ENCODE measurements around the gene RAB3D. TPM values are rescaled to one million over a fixed set of nuclear protein-coding genes. Genes with fewer than 3 reads are reported as not detected.
"Not testable (repeated sequence)": the region's sequence is repeated elsewhere in the genome, so short reads cannot be mapped to it uniquely, and the experiment has no call there.

Gene RAB3D
- total and polyA plus RNA-seq, 10 of the 15 experiments (the other 5 are each of a cell fraction or from before 2014, with no cell fraction given), result 1.1 to 15.7 (median 6.2) TPM

DNA sequence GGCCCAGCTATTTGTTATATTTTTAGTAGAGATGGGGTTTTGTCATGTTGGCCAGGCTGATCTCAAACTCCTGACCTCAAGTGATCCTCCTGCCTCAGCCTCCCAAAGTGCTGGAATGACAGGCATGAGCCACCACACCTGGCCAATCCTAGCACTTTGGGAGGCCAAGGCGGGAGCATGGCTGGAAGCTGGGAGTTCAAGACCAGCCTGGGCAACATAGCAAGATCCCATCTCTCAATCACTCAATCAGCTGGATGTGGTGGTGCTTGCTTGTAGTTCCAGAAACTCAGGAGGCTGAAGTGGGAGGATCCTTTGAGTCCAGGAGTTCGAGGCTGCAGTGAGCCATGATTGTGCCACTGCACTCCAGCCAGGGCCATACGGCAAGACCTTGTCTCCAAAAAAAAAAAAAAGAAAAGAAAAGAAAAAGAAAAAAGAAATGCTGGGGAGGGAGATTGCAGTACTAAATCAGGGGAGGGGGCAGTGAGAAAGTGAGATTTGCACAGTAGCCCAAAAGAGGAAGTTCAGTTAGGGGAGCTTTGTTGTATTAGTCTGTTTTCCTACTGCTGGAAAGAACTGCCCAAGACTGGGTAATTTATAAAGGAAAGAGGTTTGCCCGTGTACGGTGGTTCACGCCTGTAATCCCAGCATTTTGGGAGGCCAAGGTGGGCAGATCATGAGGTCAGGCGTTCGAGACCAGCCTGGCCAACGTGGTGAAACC, 19.0 kb downstream of the RAB3D start:
- FAIRE-seq; H3K9me3 ChIP-seq (replicated peaks; ENCODE audit: control insufficient read depth, insufficient read depth, low read length); intact Hi-C loops (cut with micrococcal nuclease; ENCODE audit: unreplicated experiment); H3K4me3 ChIP-seq; H3K27me3 ChIP-seq (replicated peaks in 1 of 2; ENCODE audit: control insufficient read depth in 2 of 2, insufficient read depth in 2 of 2, low read length in 1 of 2); ATAC-seq; H3K9ac ChIP-seq (ENCODE audit: control insufficient read depth, insufficient read depth, low read length); H3K36me3 ChIP-seq (ENCODE audit: control insufficient read depth in 2 of 2, insufficient read depth in 2 of 2, low read length in 1 of 2); H3K4me2 ChIP-seq (ENCODE audit: control insufficient read depth, insufficient read depth); H3K79me2 ChIP-seq (ENCODE audit: control insufficient read depth, insufficient read depth, low read length); in situ Hi-C loops (cut with MboI); BruUV-seq (replicated peaks); H4K20me1 ChIP-seq (ENCODE audit: control insufficient read depth, insufficient read depth); DNase-seq (ENCODE audit: low read depth, low spot score); H2AFZ ChIP-seq (ENCODE audit: control insufficient read depth, low read depth, low read length): not testable (repeated sequence)
- WGBS (ENCODE audit: insufficient coverage, insufficient replicate concordance, low lambda C conversion rate, missing lambda C conversion rate), result 53% methylated on average over 8 of the region's 9 CpGs
- ChIA-PET CTCF (interaction anchor here (0.5 to 1.0 kb wide), 3 partner anchors 31 to 199 kb away, joined by 4 read pairs; no protein-coding TSS in a partner anchor), RAD21 (ENCODE audit: unreplicated experiment) (interaction anchor here (0.6 kb wide), 1 partner anchor 1612 kb away, joined by 3 read pairs; no protein-coding TSS in a partner anchor), SMC1A (ENCODE audit: uncharacterized antibody, unreplicated experiment) (interaction anchor here (0.6 to 1.5 kb wide), 4 partner anchors 26 to 131 kb away, joined by 3 to 6 read pairs (median 4); partner anchors contain the start of genes CCDC159 and TMEM205), POLR2A (interaction anchor here (0.7 to 2.9 kb wide), 4 partner anchors 8 to 448 kb away, joined by 3 to 14 read pairs (median 4); no protein-coding TSS in a partner anchor)
- H3K27ac ChIP-seq (ENCODE audit: control insufficient read depth, insufficient read depth), result peak overlapping the region; percentile 16; the same call in 1 of the 2 replicates
- H3K4me1 ChIP-seq (ENCODE audit: control insufficient read depth, insufficient read depth, low read length), result peaks cover 67% of the 10 kb centered on the region
- TF ChIP-seq IKZF1 (conservative IDR thresholded peaks at IDR 0.05) (0 out of 2 replicates have a peak, but pooled peaks have one; percentile 17), NBN (IDR thresholded peaks at IDR 0.05) (0 out of 2 replicates have a peak, but pooled peaks have one; percentile 47), IKZF2 (IDR thresholded peaks at IDR 0.05) (peak in 1 of 2 experiments; percentile 26; a peak in 1 of 4 replicates), CHD4 (IDR thresholded peaks at IDR 0.05) (0 out of 2 replicates have a peak, but pooled peaks have one; percentile 29), SPI1 (IDR thresholded peaks at IDR 0.05; ENCODE audit: borderline replicate concordance, insufficient read depth, low read depth, low read length) (peak; percentile 37; the same call in 1 of the 2 replicates)

GRCh38 chr19:11306337-11306736, 33.1 kb downstream of the RAB3D start:
- no TSS peak for BruUV-seq (replicated peaks)
- no peak overlapping the region for H3K9ac ChIP-seq (ENCODE audit: control insufficient read depth, insufficient read depth, low read length)
- no peaks in the 10 kb centered on the region for H3K9me3 ChIP-seq (replicated peaks; ENCODE audit: control insufficient read depth, insufficient read depth, low read length)
- no peaks in the 10 kb centered on the region for H3K4me1 ChIP-seq (ENCODE audit: control insufficient read depth, insufficient read depth, low read length)
- no peak overlapping the region for H3K27ac ChIP-seq (ENCODE audit: control insufficient read depth, insufficient read depth)
- ChIA-PET CTCF (interaction anchor here (1.3 kb wide), 1 partner anchor 71 kb away, joined by 4 read pairs; no protein-coding TSS in a partner anchor), SMC1A (ENCODE audit: uncharacterized antibody, unreplicated experiment) (no interaction called here), POLR2A (no interaction called here), RAD21 (ENCODE audit: unreplicated experiment) (interaction anchor here (0.9 kb wide), 1 partner anchor 27 kb away, joined by 3 read pairs; no protein-coding TSS in a partner anchor)
- H3K4me2 ChIP-seq (ENCODE audit: control insufficient read depth, insufficient read depth), result no peak overlapping the region
- ATAC-seq, result no peak
- no peak for FAIRE-seq
- no peak overlapping the region for H3K4me3 ChIP-seq
- H3K36me3 ChIP-seq (ENCODE audit: control insufficient read depth in 2 of 2, insufficient read depth in 2 of 2, low read length in 1 of 2), result no peaks in the 10 kb centered on the region
- H4K20me1 ChIP-seq (ENCODE audit: control insufficient read depth, insufficient read depth), result no peaks in the 10 kb centered on the region
- no peaks in the 10 kb centered on the region for H3K27me3 ChIP-seq (replicated peaks in 1 of 2; ENCODE audit: control insufficient read depth in 2 of 2, insufficient read depth in 2 of 2, low read length in 1 of 2)
- WGBS (ENCODE audit: insufficient coverage, insufficient replicate concordance, low lambda C conversion rate, missing lambda C conversion rate), result 60% methylated on average over 9 of the region's 9 CpGs
- H2AFZ ChIP-seq (ENCODE audit: control insufficient read depth, low read depth, low read length), result no peak overlapping the region
- DNase-seq (ENCODE audit: low read depth, low spot score), result no peak
- intact Hi-C loops (cut with micrococcal nuclease; ENCODE audit: unreplicated experiment) (no loop called here), in situ Hi-C loops (cut with MboI) (no loop called here)
- H3K79me2 ChIP-seq (ENCODE audit: control insufficient read depth, insufficient read depth, low read length), result no peaks in the 10 kb centered on the region
- TF ChIP-seq NR2C1 (IDR thresholded peaks at IDR 0.05), result no peak
- no peak for TF ChIP-seq SUPT20H (IDR thresholded peaks at IDR 0.05; ENCODE audit: borderline replicate concordance, control insufficient read depth, low read depth, low read length)
- no peak for TF ChIP-seq NFYA (IDR thresholded peaks at IDR 0.05; ENCODE audit: borderline replicate concordance, low read depth, low read length)
- no peak for TF ChIP-seq NFIC (IDR thresholded peaks at IDR 0.05; ENCODE audit: low read depth, low read length)
- no peak for TF ChIP-seq ELK1 (IDR thresholded peaks at IDR 0.05; ENCODE audit: low read depth, low read length)
- TF ChIP-seq, protein P1, sequence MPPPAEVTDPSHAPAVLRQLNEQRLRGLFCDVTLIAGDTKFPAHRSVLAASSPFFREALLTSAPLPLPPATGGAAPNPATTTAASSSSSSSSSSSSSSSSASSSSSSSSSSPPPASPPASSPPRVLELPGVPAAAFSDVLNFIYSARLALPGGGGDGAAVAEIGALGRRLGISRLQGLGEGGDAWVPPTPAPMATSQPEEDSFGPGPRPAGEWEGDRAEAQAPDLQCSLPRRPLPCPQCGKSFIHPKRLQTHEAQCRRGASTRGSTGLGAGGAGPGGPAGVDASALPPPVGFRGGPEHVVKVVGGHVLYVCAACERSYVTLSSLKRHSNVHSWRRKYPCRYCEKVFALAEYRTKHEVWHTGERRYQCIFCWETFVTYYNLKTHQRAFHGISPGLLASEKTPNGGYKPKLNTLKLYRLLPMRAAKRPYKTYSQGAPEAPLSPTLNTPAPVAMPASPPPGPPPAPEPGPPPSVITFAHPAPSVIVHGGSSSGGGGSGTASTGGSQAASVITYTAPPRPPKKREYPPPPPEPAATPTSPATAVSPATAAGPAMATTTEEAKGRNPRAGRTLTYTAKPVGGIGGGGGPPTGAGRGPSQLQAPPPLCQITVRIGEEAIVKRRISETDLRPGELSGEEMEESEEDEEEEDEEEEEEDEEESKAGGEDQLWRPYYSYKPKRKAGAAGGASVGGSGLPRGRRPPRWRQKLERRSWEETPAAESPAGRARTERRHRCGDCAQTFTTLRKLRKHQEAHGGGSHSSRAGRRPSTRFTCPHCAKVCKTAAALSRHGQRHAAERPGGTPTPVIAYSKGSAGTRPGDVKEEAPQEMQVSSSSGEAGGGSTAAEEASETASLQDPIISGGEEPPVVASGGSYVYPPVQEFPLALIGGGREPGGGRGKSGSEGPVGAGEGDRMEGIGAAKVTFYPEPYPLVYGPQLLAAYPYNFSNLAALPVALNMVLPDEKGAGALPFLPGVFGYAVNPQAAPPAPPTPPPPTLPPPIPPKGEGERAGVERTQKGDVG (CRISPR knock-in tag; IDR thresholded peaks at IDR 0.05), result no peak
- TF ChIP-seq IKZF1 (conservative IDR thresholded peaks at IDR 0.05), result no peak
- TF ChIP-seq YBX1 (IDR thresholded peaks at IDR 0.05), result no peak

Measured in GM12878 (cell line).